Keratinocyte (primary cell): ENCODE results near the gene CD180. TPM values are rescaled to one million over a fixed set of nuclear protein-coding genes. Genes with fewer than 3 reads are reported as not detected.

Experiments used
- DNase-seq: peaks from one replicate; pipeline ENCODE4 v3.0.0-alpha.2; 2011; ENCODE audit warnings: low read depth, missing footprints, low spot score
- FAIRE-seq: peaks from 2 replicates; lab custom pipeline; 2011; peaks lifted over from hg19 to GRCh38; lab: Jason Lieb, UNC
- H2AFZ ChIP-seq: 2 replicates; pipeline ENCODE4 v1.6.0; 2012; ENCODE audit warnings: low read length, control low read depth, inconsistent platforms; ENCODE audit not compliant: control insufficient read depth
- H3K27ac ChIP-seq: 2 replicates; pipeline ENCODE4 v1.5.1; 2011; ENCODE audit warnings: low read length; ENCODE audit not compliant: control insufficient read depth, insufficient read depth
- H3K27me3 ChIP-seq: 3 replicates; pipeline ENCODE4 v1.6.0; 2011; ENCODE audit warnings: low read length; ENCODE audit not compliant: control insufficient read depth, insufficient read depth; ENCODE audit errors: extremely low read depth
- H3K36me3 ChIP-seq, 2 experiments: 2 replicates in 1 of 2; 3 replicates in 1 of 2; pipeline ENCODE4 v1.5.1; 2011; ENCODE audit warnings: low read length in 2 of 2, mild to moderate bottlenecking in 1 of 2; ENCODE audit not compliant: control insufficient read depth in 2 of 2, insufficient read depth in 2 of 2; ENCODE audit errors: extremely low read depth in 1 of 2
- H3K4me1 ChIP-seq: 3 replicates; pipeline ENCODE4 v1.5.1; 2011; ENCODE audit warnings: low read length; ENCODE audit not compliant: control insufficient read depth, insufficient read depth; ENCODE audit errors: extremely low read depth
- H3K4me2 ChIP-seq: 3 replicates; pipeline ENCODE4 v1.6.0; 2011; ENCODE audit warnings: low read depth, low read length; ENCODE audit not compliant: control insufficient read depth, insufficient read depth; ENCODE audit errors: extremely low read depth
- H3K4me3 ChIP-seq, 3 experiments: fragments of 200-600 bp in 1 of 3; sonication (generic) in 1 of 3; 2 replicates in 2 of 3; 3 replicates in 1 of 3; pipeline ENCODE4 v1.5.1; 2011 to 2016; ENCODE audit warnings: low read length in 3 of 3, mild to moderate bottlenecking in 3 of 3, control low read depth in 2 of 3, inconsistent platforms in 1 of 3, low read depth in 1 of 3, mixed read lengths in 1 of 3, mixed run types in 1 of 3, moderate library complexity in 1 of 3; ENCODE audit not compliant: control insufficient read depth in 2 of 3, insufficient read depth in 2 of 3; ENCODE audit errors: extremely low read depth in 1 of 3
- H3K79me2 ChIP-seq: 2 replicates; pipeline ENCODE4 v1.6.0; 2012; ENCODE audit warnings: low read length; ENCODE audit not compliant: control insufficient read depth, insufficient read depth
- H3K9ac ChIP-seq: 3 replicates; pipeline ENCODE4 v1.6.0; 2011; ENCODE audit warnings: low read length; ENCODE audit not compliant: control insufficient read depth, insufficient read depth; ENCODE audit errors: extremely low read depth
- H3K9me1 ChIP-seq: 3 replicates; pipeline ENCODE4 v1.6.0; 2011; ENCODE audit warnings: low read length; ENCODE audit not compliant: control insufficient read depth, insufficient read depth; ENCODE audit errors: extremely low read depth
- H3K9me3 ChIP-seq: 2 replicates; pipeline ENCODE4 v1.5.1; 2012; ENCODE audit warnings: low read depth, low read length; ENCODE audit not compliant: control insufficient read depth
- H4K20me1 ChIP-seq: 3 replicates; pipeline ENCODE4 v1.6.0; 2011; ENCODE audit warnings: low read length; ENCODE audit not compliant: control insufficient read depth, insufficient read depth; ENCODE audit errors: extremely low read depth
- EZH2 ChIP-seq: IDR thresholded peaks from one replicate; pipeline ENCODE4 v1.6.1; 2012; ENCODE audit warnings: inconsistent platforms, mild to moderate bottlenecking, low read length, moderate library complexity
- dilution Hi-C: fragments of 300-500 bp; cut with MboI; formaldehyde crosslinking; loops from one replicate; pipeline ENCODE4 v1.7.0; 2020; ENCODE audit warnings: low sequenced_read_pairs; ENCODE audit not compliant: extremely low pct_ligation_motif_present
- polyA plus RNA-seq, 5 experiments: library from polyadenylated mRNA; depleted of rRNA in 3 of 5; stranded (reverse) in 3 of 5; stranded (forward) in 1 of 5; unstranded in 1 of 5; fragments of >200 nt; gene quantifications; 1 replicate in 1 of 5; 2 replicates in 3 of 5; 3 replicates in 1 of 5; pipeline versions ENCODE4 v1.2.1 to v1.2.3, GENCODE V29; 2011 to 2012; ENCODE audit warnings: missing spikeins in 2 of 5, low read depth in 1 of 5, low replicate concordance in 1 of 5
- TF ChIP-seq, protein P1 (sequence below), 3 experiments: IDR thresholded peaks in 1 of 3; conservative IDR thresholded peaks in 1 of 3; optimal IDR thresholded peaks in 1 of 3; 2 replicates in 2 of 3; 3 replicates in 1 of 3; pipeline versions ENCODE3 to v1.5.1; 2011; ENCODE audit warnings: low read length in 3 of 3, mild to moderate bottlenecking in 3 of 3, moderate library complexity in 2 of 3, control low read depth in 1 of 3, inconsistent platforms in 1 of 3; ENCODE audit not compliant: insufficient read depth in 2 of 3; ENCODE audit errors: extremely low read depth in 1 of 3

CD180 gene
- polyA plus RNA-seq, 1 donor (not counting 4 experiments of a cell fraction or from before 2014, with no cell fraction given), result not detected

- Histone ChIP-seq H4K20me1 (no peaks in the 10 kb centered on the region), H3K4me3 (no peak overlapping the region), H3K9ac (no peak overlapping the region), H3K9me1 (no peaks in the 10 kb centered on the region), H3K27ac (no peak overlapping the region), H3K4me1 (peaks cover 4% of the 10 kb centered on the region), H3K9me3 (no peaks in the 10 kb centered on the region), H3K4me2 (no peak overlapping the region), H2AFZ (no peak overlapping the region), H3K27me3 (no peaks in the 10 kb centered on the region), H3K36me3 (no peaks in the 10 kb centered on the region), H3K79me2 (no peaks in the 10 kb centered on the region)
- no peak for FAIRE-seq
- TF ChIP-seq, protein P1, sequence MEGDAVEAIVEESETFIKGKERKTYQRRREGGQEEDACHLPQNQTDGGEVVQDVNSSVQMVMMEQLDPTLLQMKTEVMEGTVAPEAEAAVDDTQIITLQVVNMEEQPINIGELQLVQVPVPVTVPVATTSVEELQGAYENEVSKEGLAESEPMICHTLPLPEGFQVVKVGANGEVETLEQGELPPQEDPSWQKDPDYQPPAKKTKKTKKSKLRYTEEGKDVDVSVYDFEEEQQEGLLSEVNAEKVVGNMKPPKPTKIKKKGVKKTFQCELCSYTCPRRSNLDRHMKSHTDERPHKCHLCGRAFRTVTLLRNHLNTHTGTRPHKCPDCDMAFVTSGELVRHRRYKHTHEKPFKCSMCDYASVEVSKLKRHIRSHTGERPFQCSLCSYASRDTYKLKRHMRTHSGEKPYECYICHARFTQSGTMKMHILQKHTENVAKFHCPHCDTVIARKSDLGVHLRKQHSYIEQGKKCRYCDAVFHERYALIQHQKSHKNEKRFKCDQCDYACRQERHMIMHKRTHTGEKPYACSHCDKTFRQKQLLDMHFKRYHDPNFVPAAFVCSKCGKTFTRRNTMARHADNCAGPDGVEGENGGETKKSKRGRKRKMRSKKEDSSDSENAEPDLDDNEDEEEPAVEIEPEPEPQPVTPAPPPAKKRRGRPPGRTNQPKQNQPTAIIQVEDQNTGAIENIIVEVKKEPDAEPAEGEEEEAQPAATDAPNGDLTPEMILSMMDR (optimal IDR thresholded peaks at IDR 0.05 in 1 of 3, IDR thresholded peaks at IDR 0.05 in 1 of 3, conservative IDR thresholded peaks at IDR 0.05 in 1 of 3; ENCODE audit: extremely low read depth in 1 of 3, insufficient read depth in 2 of 3, low read length in 3 of 3), result no peak
- TF ChIP-seq EZH2, result no peak
- no peak for DNase-seq
- dilution Hi-C loops, result no loop called here
Measured at GRCh38 chr5:67183859-67184258, 12.7 kb downstream of the CD180 start.

DNA sequence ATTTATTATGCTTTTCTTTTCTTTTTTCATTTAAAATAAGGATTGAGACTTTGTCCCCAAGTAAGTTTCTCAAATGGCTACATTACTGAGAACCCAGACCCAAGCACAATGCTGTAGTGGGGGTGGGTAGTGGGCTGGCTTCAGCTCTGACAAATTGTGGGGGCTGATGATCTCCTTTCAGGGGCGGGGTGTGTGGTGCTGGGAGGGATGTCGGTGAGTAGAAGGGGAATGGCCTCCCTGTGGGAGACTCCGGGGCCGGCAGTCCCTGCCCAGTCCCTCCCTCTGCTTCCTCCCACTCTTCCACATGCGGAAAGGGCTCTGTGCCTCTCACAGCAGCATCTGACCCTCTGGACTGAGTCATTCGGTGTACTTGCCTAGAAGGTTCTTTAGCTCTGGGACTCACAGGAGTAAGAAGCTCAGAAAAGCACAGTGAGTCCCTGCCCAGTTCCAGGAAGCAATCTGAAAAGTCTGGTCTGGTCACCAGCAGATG lies 14.3 kb downstream of the CD180 start:
- FAIRE-seq, result no peak
- Histone ChIP-seq H2AFZ (no peak overlapping the region), H3K9me1 (no peaks in the 10 kb centered on the region), H3K9me3 (no peaks in the 10 kb centered on the region), H3K27ac (no peak overlapping the region), H3K9ac (no peak overlapping the region), H3K4me2 (no peak overlapping the region), H3K79me2 (no peaks in the 10 kb centered on the region), H3K4me3 (no peak overlapping the region), H4K20me1 (no peaks in the 10 kb centered on the region), H3K4me1 (peaks cover 2% of the 10 kb centered on the region), H3K36me3 (no peaks in the 10 kb centered on the region), H3K27me3 (no peaks in the 10 kb centered on the region)
- no peak for DNase-seq
- dilution Hi-C loops, result no loop called here
- no peak for TF ChIP-seq EZH2
- TF ChIP-seq, protein P1 (optimal IDR thresholded peaks at IDR 0.05 in 1 of 3, IDR thresholded peaks at IDR 0.05 in 1 of 3, conservative IDR thresholded peaks at IDR 0.05 in 1 of 3; ENCODE audit: extremely low read depth in 1 of 3, insufficient read depth in 2 of 3, low read length in 3 of 3), result no peak
